ENCODE results near the gene TMEM187.

TMEM187 gene

GRCh38 chrX:153956044-153956907 is 16.3 kb upstream of the TMEM187 start:
- H3K4me3 ChIP-seq (ENCODE audit: low read length): no peak overlapping the region
- no peak for DNase-seq (ENCODE audit: low read depth)
- TF ChIP-seq CTCF (IDR thresholded peaks at IDR 0.05; ENCODE audit: insufficient read depth, low read depth, low read length, missing control alignments): no peak

GRCh38 chrX:153957224-153957623 is 15.3 kb upstream of the TMEM187 start:
- TF ChIP-seq CTCF (IDR thresholded peaks at IDR 0.05; ENCODE audit: insufficient read depth, low read depth, low read length, missing control alignments): no peak
- no peak for DNase-seq (ENCODE audit: low read depth)
- H3K4me3 ChIP-seq (ENCODE audit: low read length): no peak overlapping the region

GRCh38 chrX:153958605-153959004 is 13.9 kb upstream of the TMEM187 start:
- TF ChIP-seq CTCF (IDR thresholded peaks at IDR 0.05; ENCODE audit: insufficient read depth, low read depth, low read length, missing control alignments): no peak
- DNase-seq (ENCODE audit: low read depth): no peak
- no peak overlapping the region for H3K4me3 ChIP-seq (ENCODE audit: low read length)

- H3K4me3 ChIP-seq (ENCODE audit: low read length): no peak overlapping the region
- TF ChIP-seq CTCF (IDR thresholded peaks at IDR 0.05; ENCODE audit: insufficient read depth, low read depth, low read length, missing control alignments): no peak
- DNase-seq (ENCODE audit: low read depth): no peak
These were observed 12.9 kb upstream of the TMEM187 start for GRCh38 chrX:153959649-153960048.

- no peak for TF ChIP-seq CTCF (IDR thresholded peaks at IDR 0.05; ENCODE audit: insufficient read depth, low read depth, low read length, missing control alignments)
- DNase-seq (ENCODE audit: low read depth): no peak
- no peak overlapping the region for H3K4me3 ChIP-seq (ENCODE audit: low read length)
These were observed 12.5 kb upstream of the TMEM187 start for GRCh38 chrX:153960077-153960476.

GRCh38 chrX:153960786-153961185 is 11.8 kb upstream of the TMEM187 start:
- DNase-seq (ENCODE audit: low read depth): no peak
- no peak overlapping the region for H3K4me3 ChIP-seq (ENCODE audit: low read length)
- no peak for TF ChIP-seq CTCF (IDR thresholded peaks at IDR 0.05; ENCODE audit: insufficient read depth, low read depth, low read length, missing control alignments)

GRCh38 chrX:153961292-153961691 is 11.3 kb upstream of the TMEM187 start:
- no peak for TF ChIP-seq CTCF (IDR thresholded peaks at IDR 0.05; ENCODE audit: insufficient read depth, low read depth, low read length, missing control alignments)
- DNase-seq (ENCODE audit: low read depth): no peak
- H3K4me3 ChIP-seq (ENCODE audit: low read length): no peak overlapping the region

Data from epithelial cell of esophagus (primary cell).